ENCODE data around the gene EFNA5.

EFNA5 gene

DNA sequence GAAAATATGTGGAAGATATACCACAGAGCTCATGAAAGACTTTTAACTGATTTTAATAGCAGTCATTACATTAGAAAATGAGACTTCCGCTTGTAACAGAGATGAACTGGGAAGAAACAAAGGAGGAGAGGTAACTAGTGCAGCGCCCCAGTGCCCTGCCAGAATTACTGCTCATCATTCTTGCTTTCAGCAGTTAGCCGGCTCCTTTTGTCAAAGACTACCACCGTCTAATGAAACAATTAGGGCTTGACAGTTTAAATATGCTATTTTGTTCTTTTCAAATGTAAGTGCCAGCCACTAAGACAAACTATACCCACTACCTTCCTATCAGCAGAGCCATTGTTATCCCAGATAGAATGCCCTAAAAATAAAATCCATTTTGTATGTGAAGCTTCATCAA lies 328.4 kb downstream of the EFNA5 start:
- Histone ChIP-seq H3K9ac (ENCODE audit: insufficient read length, low read depth) (no peak overlapping the region), H3K27me3 (ENCODE audit: insufficient read depth, insufficient read length) (no peaks in the 10 kb centered on the region), H3K36me3 (ENCODE audit: insufficient read depth, insufficient read length, low read length) (no peaks in the 10 kb centered on the region), H3K9me3 (ENCODE audit: insufficient read depth, low read length) (peaks cover 22% of the 10 kb centered on the region; the same call in 1 of the 2 replicates), H3K4me3 (ENCODE audit: insufficient read length, low read depth) (no peak overlapping the region), H3K4me1 (ENCODE audit: insufficient read depth, insufficient read length) (no peaks in the 10 kb centered on the region)
- no peak for DNase-seq (ENCODE audit: low read depth, low spot score)
- no peak for TF ChIP-seq ZNF274 (IDR thresholded peaks at IDR 0.05; ENCODE audit: low read depth, low read length)
- no peak for TF ChIP-seq YY1 (IDR thresholded peaks at IDR 0.05; ENCODE audit: insufficient read depth, insufficient read length)
- no peak for TF ChIP-seq SUZ12 (IDR thresholded peaks at IDR 0.05; ENCODE audit: extremely low read depth, insufficient read depth, insufficient read length)

DNA sequence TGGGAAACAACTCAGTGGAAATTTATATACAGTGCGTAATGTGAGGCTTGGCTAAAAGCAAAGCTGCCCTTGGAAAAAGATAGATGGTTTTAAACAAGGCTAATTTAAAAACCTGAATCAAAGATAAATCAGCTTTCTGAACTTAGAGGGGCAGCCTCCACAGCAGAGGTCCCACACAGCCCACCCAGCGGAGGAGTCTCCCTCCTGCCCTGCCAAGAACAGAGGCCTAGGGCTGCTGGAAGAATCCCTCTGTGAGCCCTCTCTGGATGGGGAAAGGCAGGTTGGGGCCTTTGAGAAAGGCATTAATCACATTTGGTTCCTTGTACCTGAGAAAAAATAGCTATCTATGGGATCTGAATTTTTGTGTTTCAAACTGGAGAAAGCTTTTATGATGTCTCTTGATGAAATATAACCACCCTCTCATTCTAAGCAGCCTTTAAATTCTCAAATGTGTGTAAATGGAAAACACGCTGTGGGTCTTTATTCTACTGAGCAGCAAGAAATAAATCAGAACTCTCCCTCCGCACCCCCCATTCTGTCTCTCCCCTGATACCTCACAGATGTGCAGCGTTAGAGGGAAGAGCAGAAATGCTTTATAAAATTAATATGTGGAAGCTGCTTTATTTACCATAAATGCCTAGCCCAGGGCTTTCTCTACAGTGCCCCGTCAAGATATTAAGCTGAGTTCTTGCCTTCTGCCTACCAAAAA lies 329.2 kb downstream of the EFNA5 start:
- H3K36me3 ChIP-seq (ENCODE audit: insufficient read depth, insufficient read length, low read length) = no peaks in the 10 kb centered on the region
- no peak for TF ChIP-seq YY1 (IDR thresholded peaks at IDR 0.05; ENCODE audit: insufficient read depth, insufficient read length)
- TF ChIP-seq SUZ12 (IDR thresholded peaks at IDR 0.05; ENCODE audit: extremely low read depth, insufficient read depth, insufficient read length) = no peak
- no peak for TF ChIP-seq ZNF274 (IDR thresholded peaks at IDR 0.05; ENCODE audit: low read depth, low read length)
- peaks cover 14% of the 10 kb centered on the region; the same call in 1 of the 2 replicates for H3K9me3 ChIP-seq (ENCODE audit: insufficient read depth, low read length)
- no peaks in the 10 kb centered on the region for H3K27me3 ChIP-seq (ENCODE audit: insufficient read depth, insufficient read length)
- no peak for DNase-seq (ENCODE audit: low read depth, low spot score)
- no peak overlapping the region for H3K9ac ChIP-seq (ENCODE audit: insufficient read length, low read depth)
- no peak overlapping the region for H3K4me3 ChIP-seq (ENCODE audit: insufficient read length, low read depth)
- H3K4me1 ChIP-seq (ENCODE audit: insufficient read depth, insufficient read length) = no peaks in the 10 kb centered on the region

DNA sequence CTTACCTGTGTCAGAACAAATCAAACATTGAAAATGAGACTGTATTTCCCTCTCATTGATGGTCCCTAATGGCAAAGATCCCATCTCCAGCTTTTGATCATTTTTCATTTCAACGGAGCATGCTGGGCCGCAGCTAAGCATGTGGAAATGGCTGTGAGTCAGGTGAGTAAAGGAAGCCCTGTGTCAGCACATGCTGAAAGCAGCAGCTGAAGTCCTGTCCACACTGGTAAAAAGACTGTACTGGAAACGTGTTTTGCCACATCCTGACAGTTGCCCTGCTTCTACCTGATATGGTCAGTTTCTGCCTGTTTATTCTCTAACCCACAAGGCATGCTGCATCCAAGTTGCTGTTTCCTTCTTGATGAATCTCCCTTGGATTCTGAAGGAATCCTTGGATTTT lies 330.1 kb downstream of the EFNA5 start:
- peaks cover 5% of the 10 kb centered on the region; the same call in 1 of the 2 replicates for H3K9me3 ChIP-seq (ENCODE audit: insufficient read depth, low read length)
- no peak overlapping the region for H3K4me3 ChIP-seq (ENCODE audit: insufficient read length, low read depth)
- no peak overlapping the region for H3K9ac ChIP-seq (ENCODE audit: insufficient read length, low read depth)
- no peaks in the 10 kb centered on the region for H3K4me1 ChIP-seq (ENCODE audit: insufficient read depth, insufficient read length)
- H3K27me3 ChIP-seq (ENCODE audit: insufficient read depth, insufficient read length) = no peaks in the 10 kb centered on the region
- no peak for TF ChIP-seq ZNF274 (IDR thresholded peaks at IDR 0.05; ENCODE audit: low read depth, low read length)
- no peak for TF ChIP-seq SUZ12 (IDR thresholded peaks at IDR 0.05; ENCODE audit: extremely low read depth, insufficient read depth, insufficient read length)
- TF ChIP-seq YY1 (IDR thresholded peaks at IDR 0.05; ENCODE audit: insufficient read depth, insufficient read length) = no peak
- no peak for DNase-seq (ENCODE audit: low read depth, low spot score)
- no peaks in the 10 kb centered on the region for H3K36me3 ChIP-seq (ENCODE audit: insufficient read depth, insufficient read length, low read length)

DNA sequence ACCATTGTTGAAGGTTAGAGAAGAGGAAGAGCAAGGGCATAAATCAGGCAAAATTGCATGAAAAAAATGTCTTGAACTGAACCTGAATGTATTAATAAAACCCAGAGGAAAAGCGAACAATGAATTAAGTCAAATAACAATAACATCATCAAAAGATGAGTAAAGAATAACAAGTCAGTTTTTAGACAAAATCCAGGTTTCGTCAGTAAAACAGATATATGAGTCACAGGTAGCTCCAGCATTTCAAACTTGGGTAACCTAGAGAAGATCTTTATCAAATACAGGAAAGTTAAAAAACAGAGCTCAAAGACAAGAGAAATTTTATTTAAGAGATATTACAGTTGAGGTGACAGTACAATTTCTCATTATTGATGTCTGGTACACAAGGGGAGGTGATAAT lies 332.4 kb downstream of the EFNA5 start:
- Histone ChIP-seq H3K36me3 (ENCODE audit: insufficient read depth, insufficient read length, low read length) (no peaks in the 10 kb centered on the region), H3K9ac (ENCODE audit: insufficient read length, low read depth) (no peak overlapping the region), H3K4me1 (ENCODE audit: insufficient read depth, insufficient read length) (no peaks in the 10 kb centered on the region), H3K9me3 (ENCODE audit: insufficient read depth, low read length) (no peaks in the 10 kb centered on the region), H3K27me3 (ENCODE audit: insufficient read depth, insufficient read length) (no peaks in the 10 kb centered on the region), H3K4me3 (ENCODE audit: insufficient read length, low read depth) (no peak overlapping the region)
- no peak for TF ChIP-seq SUZ12 (IDR thresholded peaks at IDR 0.05; ENCODE audit: extremely low read depth, insufficient read depth, insufficient read length)
- no peak for TF ChIP-seq YY1 (IDR thresholded peaks at IDR 0.05; ENCODE audit: insufficient read depth, insufficient read length)
- no peak for TF ChIP-seq ZNF274 (IDR thresholded peaks at IDR 0.05; ENCODE audit: low read depth, low read length)
- no peak for DNase-seq (ENCODE audit: low read depth, low spot score)

DNA sequence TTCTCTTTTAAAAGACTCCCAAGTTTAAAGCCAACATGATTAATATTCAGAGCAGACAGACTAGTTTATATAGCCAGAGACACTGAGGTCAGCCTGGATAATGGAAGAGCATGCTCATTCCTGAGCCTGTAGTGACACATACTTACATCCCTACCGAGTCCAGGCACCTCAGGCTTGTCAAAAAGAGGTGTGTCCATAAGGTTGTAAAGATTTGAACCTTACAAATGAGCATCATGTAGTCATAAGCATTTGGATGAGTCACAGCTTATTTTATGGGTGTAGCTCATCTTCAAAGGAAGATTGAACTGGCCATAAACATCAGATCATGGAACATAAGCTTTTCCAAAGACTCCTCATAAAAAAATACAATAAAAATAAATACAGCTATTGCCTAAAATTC lies 333.5 kb downstream of the EFNA5 start:
- H3K9me3 ChIP-seq (ENCODE audit: insufficient read depth, low read length) = no peaks in the 10 kb centered on the region
- H3K27me3 ChIP-seq (ENCODE audit: insufficient read depth, insufficient read length) = no peaks in the 10 kb centered on the region
- H3K36me3 ChIP-seq (ENCODE audit: insufficient read depth, insufficient read length, low read length) = no peaks in the 10 kb centered on the region
- DNase-seq (ENCODE audit: low read depth, low spot score) = no peak
- H3K4me3 ChIP-seq (ENCODE audit: insufficient read length, low read depth) = no peak overlapping the region
- H3K9ac ChIP-seq (ENCODE audit: insufficient read length, low read depth) = no peak overlapping the region
- no peak for TF ChIP-seq ZNF274 (IDR thresholded peaks at IDR 0.05; ENCODE audit: low read depth, low read length)
- no peak for TF ChIP-seq YY1 (IDR thresholded peaks at IDR 0.05; ENCODE audit: insufficient read depth, insufficient read length)
- TF ChIP-seq SUZ12 (IDR thresholded peaks at IDR 0.05; ENCODE audit: extremely low read depth, insufficient read depth, insufficient read length) = no peak
- no peaks in the 10 kb centered on the region for H3K4me1 ChIP-seq (ENCODE audit: insufficient read depth, insufficient read length)

DNA sequence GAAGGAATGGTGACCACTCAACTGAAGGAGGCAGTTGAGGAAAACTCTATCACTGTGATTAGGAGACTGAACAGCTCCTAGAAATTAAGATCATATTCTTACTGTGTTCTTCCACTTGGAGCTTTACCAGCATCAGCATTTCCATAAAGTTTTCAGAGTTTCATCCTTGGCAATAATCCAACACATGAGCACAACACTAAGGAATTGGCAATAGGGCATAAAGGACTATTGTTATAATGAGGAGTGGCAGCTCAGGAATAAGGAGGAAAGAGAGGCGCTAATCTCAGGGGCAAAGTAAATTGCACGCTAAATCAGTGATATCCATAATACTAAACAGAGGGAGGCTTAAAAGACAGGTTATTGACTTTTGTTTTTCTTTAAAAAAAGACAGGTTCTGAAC lies 338.9 kb downstream of the EFNA5 start:
- no peak for TF ChIP-seq ZNF274 (IDR thresholded peaks at IDR 0.05; ENCODE audit: low read depth, low read length)
- no peak for TF ChIP-seq YY1 (IDR thresholded peaks at IDR 0.05; ENCODE audit: insufficient read depth, insufficient read length)
- no peak for TF ChIP-seq SUZ12 (IDR thresholded peaks at IDR 0.05; ENCODE audit: extremely low read depth, insufficient read depth, insufficient read length)
- no peaks in the 10 kb centered on the region for H3K4me1 ChIP-seq (ENCODE audit: insufficient read depth, insufficient read length)
- no peaks in the 10 kb centered on the region for H3K27me3 ChIP-seq (ENCODE audit: insufficient read depth, insufficient read length)
- no peaks in the 10 kb centered on the region for H3K36me3 ChIP-seq (ENCODE audit: insufficient read depth, insufficient read length, low read length)
- no peak overlapping the region for H3K4me3 ChIP-seq (ENCODE audit: insufficient read length, low read depth)
- DNase-seq (ENCODE audit: low read depth, low spot score) = no peak
- H3K9ac ChIP-seq (ENCODE audit: insufficient read length, low read depth) = no peak overlapping the region
- H3K9me3 ChIP-seq (ENCODE audit: insufficient read depth, low read length) = no peaks in the 10 kb centered on the region

DNA sequence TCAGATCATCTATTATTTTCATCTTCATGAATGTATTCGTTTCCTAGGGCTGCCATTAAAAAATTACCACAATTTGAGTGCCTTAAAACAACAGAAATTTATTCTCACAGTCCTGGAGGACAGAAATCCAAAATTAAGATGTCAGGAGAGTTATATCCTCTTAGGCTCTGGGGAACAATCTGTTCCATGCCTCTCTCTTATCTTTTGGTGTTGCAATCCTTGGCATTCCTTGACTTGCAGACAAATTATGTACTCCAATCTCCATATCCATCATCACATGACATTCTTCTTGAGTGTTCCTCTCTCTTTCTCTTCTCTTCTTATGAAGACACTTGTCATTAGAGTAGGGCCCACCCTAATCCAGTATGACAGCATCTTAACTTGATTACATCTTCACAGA lies 339.4 kb downstream of the EFNA5 start:
- DNase-seq (ENCODE audit: low read depth, low spot score) = no peak
- H3K4me1 ChIP-seq (ENCODE audit: insufficient read depth, insufficient read length) = no peaks in the 10 kb centered on the region
- no peaks in the 10 kb centered on the region for H3K9me3 ChIP-seq (ENCODE audit: insufficient read depth, low read length)
- no peaks in the 10 kb centered on the region for H3K27me3 ChIP-seq (ENCODE audit: insufficient read depth, insufficient read length)
- TF ChIP-seq SUZ12 (IDR thresholded peaks at IDR 0.05; ENCODE audit: extremely low read depth, insufficient read depth, insufficient read length) = no peak
- no peak for TF ChIP-seq YY1 (IDR thresholded peaks at IDR 0.05; ENCODE audit: insufficient read depth, insufficient read length)
- no peak for TF ChIP-seq ZNF274 (IDR thresholded peaks at IDR 0.05; ENCODE audit: low read depth, low read length)
- no peak overlapping the region for H3K4me3 ChIP-seq (ENCODE audit: insufficient read length, low read depth)
- no peaks in the 10 kb centered on the region for H3K36me3 ChIP-seq (ENCODE audit: insufficient read depth, insufficient read length, low read length)
- H3K9ac ChIP-seq (ENCODE audit: insufficient read length, low read depth) = no peak overlapping the region

Data from NT2/D1 (cell line).